Muscle of arm (tissue), 14 donors: ENCODE measurements around the gene PHF21A. TPM values are rescaled to one million over a fixed set of nuclear protein-coding genes. Genes with fewer than 3 reads are reported as not detected.

ENCODE experiments used
- DNase-seq: peaks from one replicate; pipeline ENCODE4 v3.0.0-alpha.2; 2013
- long read RNA-seq, 11 donors: transcript quantifications; one replicate each; lab custom pipeline, GENCODE V29; 2026
- polyA plus RNA-seq, 12 donors: library from polyadenylated mRNA; unstranded; fragments of 120-200 nt; gene quantifications; one replicate each; pipeline ENCODE4 v1.2.1, GENCODE V29; 2013; ENCODE audit not compliant: insufficient read length in 12 of 12

The PHF21A gene
- polyA plus RNA-seq: 10 to 100 TPM in 11 of 12 donors, not detected in 1; 23.2 to 88.2 (median 36.6) TPM
- long read RNA-seq, donor 1: 0 reads
- long read RNA-seq, donor 2, full-length matches to known transcripts: 1 of 1 reads
- long read RNA-seq, donor 2, partial matches to known transcripts: 0 of 1 reads
- long read RNA-seq, donor 2, other reads (novel, unspliced or antisense): 0 of 1 reads
- long read RNA-seq, donor 3: 0 reads
- long read RNA-seq, donor 4: 0 reads
- long read RNA-seq, donor 5: 0 reads
- long read RNA-seq, donor 6: 0 reads
- long read RNA-seq, donor 7, partial matches to known transcripts: 0 of 1 reads
- long read RNA-seq, donor 7, other reads (novel, unspliced or antisense): 0 of 1 reads
- long read RNA-seq, donor 8, partial matches to known transcripts: 8 of 10 reads
- long read RNA-seq, donor 8, other reads (novel, unspliced or antisense): 0 of 10 reads
- long read RNA-seq, donor 9: 0 reads
- long read RNA-seq, donor 10, partial matches to known transcripts: 5 of 6 reads
- long read RNA-seq, donor 10, other reads (novel, unspliced or antisense): 0 of 6 reads
- long read RNA-seq, donor 11: 0 reads

GRCh38 chr11:46121301-46121723, at the start of gene PHF21A:
PHF21A (minus strand) TSS chr11:46121454; CDS start chr11:46084219, 37,235 bp downstream.
- DNase-seq: peak; percentile 94

DNA sequence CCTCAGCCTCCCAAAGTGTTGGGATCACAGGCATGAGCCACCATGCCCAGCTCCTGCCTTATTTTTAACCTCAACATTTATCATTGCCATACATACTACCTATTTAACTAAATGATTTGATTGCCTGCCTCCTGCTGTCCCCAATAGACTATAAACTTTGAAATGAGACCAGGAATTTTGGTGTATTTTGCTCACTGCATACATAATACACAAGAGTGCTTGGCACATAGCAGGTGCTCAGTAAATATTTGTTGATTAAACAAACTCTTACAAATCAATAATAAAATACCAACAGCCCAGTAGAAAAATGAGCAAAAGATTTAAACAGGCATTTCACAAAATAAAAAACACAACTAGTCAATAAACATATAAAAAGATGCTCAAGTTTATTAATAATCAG, 49.5 kb upstream of the PHF21A start:
- DNase-seq: no peak

GRCh38 chr11:46162700-46163099, 41.4 kb upstream of the PHF21A start:
- DNase-seq: no peak

- DNase-seq: no peak
These were observed 39.9 kb upstream of the PHF21A start for GRCh38 chr11:46161201-46161600.

GRCh38 chr11:46160100-46160499, 38.8 kb upstream of the PHF21A start:
- no peak for DNase-seq

DNA sequence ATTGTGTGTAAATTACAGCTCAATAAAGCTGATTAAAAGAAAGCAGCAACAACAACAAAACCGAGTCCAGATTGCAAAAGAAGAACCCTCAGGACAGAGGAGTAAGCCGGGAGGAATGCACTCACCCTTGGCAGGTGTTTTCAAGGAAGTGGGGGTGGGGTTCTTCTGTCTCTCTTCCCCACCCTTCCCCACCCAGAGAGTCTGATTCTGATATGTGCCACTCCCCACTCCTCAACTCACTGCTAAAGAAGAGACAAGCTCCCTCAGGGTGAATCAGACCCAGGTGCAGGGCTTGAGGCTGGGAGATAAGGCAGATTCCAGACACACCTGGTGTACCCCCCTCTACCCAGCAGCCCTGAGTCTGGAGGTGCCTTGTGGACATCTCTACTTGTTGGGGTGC, 38.4 kb upstream of the PHF21A start:
- no peak for DNase-seq

- no peak for DNase-seq
These were observed 28.6 kb upstream of the PHF21A start for GRCh38 chr11:46149826-46150225.

GRCh38 chr11:46149342-46149741, 28.1 kb upstream of the PHF21A start:
- DNase-seq: no peak

- no peak for DNase-seq
These were observed 23.5 kb upstream of the PHF21A start for GRCh38 chr11:46144741-46145140.

- no peak for DNase-seq
These were observed 22.0 kb upstream of the PHF21A start for GRCh38 chr11:46143049-46143806.

- DNase-seq: no peak
These were observed 21.3 kb upstream of the PHF21A start for GRCh38 chr11:46142561-46142960.

GRCh38 chr11:46141597-46141996, 20.3 kb upstream of the PHF21A start:
- DNase-seq: no peak

DNA sequence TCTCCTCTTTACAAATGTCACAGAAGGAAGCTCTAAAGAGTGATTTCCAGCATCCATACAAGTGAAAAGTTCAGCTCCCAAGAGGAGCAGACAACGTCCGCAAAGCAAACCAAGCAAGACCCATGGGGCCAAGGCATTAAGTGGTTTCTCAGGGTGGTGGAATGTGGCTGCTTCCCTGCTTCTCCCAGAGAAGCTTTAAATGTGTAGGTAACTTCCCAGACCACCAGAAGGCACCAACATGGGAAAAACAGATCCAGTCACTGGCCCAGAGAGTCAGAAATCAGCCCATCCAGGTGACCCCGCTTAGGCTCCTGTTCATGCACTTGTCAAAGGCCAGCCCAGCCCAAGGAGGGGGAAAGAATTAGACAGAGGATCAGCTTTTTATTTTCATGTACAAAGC, 13.3 kb upstream of the PHF21A start:
- DNase-seq: no peak

DNA sequence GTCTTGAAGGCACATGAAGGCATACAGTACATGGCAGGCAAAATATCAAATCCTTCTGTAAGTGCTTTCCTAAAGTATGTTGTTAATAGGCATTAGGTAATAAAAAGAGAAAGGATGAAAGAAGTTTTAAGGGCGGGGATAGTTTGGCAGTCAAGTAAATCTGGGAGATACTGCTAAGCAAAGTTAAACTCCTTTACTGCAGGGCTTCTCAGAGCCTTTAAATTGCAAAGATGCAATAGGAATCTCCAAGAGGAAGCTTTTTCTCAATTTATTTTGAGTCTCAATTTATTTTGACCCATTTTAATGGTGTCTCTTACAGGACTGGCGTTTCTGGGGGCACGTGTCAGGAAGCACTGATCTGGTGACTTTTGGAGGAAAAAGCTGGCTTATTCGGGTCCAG, 12.8 kb upstream of the PHF21A start:
- no peak for DNase-seq

- no peak for DNase-seq
These were observed 11.9 kb upstream of the PHF21A start for GRCh38 chr11:46133119-46133518.

DNA sequence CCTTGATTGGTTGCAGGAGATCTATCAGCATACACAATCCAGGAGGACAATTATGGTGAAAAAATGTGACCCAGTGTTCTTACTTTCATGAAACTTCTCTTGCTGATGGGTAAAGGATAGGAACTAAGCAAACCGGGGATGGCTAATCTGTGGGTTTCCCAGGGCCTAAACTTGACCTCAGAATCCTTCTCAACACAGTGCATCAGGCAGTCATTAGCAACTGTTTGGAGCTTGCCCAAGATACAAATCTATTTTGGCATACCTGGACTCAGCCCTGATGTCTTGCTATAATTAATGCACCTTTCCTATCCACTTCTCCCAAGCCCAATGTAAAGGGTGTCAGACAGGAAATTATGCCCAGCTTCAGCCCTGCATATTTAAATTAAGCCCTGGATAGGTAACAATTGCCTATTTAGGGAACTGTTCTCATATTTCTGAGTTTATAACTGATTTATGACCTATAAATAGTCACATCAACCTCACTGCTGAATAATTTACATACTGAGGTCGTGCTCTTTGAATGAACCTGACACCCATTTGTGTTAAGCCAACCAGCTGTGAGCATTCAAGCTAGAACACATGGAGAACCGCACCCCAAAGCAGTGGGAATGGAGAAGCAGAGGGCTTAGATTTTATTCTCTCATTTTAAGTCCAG, 9.2 kb upstream of the PHF21A start:
- DNase-seq: no peak

DNA sequence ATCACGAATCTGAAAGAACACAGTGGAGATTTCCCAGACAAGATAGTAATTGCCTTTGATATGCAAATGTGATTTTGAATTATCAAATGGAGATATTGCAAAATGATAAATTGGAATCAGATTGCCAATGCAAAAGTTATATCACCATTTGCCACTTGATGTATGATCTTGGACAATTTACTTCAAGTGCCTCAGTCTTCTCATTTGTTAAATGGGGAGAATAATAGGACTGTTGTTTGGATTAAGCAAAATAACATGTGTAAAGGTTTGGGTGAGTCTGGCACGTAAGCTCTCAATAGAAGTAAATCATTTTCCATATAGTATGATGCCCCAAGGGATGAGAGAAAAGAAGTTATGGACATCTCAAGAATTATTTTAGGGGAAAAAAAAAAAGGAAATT, 7.9 kb upstream of the PHF21A start:
- no peak for DNase-seq

DNA sequence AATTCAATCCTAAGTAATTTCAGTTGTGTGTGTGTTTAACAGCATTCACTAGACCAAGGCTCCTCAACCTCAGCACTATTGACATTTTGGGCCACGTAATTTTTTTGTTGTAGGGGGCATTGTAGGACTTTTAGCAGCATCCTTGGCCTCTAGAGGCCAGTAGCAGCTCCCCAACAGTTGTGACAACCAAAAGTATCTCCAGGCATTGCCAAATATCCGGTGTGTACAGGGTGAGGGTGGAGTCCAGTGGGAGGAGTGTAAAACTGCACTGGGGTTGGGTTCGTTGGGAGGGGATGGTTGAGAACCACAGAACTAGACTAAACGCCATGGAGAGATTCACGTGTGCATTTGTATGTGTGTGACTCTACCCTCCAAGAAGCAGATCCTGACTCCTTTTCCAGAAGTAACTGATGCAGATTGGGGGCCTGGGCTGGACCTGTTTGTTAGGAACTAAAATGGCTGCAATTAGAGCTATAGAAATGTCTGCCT, 5.9 kb upstream of the PHF21A start:
- no peak for DNase-seq

DNA sequence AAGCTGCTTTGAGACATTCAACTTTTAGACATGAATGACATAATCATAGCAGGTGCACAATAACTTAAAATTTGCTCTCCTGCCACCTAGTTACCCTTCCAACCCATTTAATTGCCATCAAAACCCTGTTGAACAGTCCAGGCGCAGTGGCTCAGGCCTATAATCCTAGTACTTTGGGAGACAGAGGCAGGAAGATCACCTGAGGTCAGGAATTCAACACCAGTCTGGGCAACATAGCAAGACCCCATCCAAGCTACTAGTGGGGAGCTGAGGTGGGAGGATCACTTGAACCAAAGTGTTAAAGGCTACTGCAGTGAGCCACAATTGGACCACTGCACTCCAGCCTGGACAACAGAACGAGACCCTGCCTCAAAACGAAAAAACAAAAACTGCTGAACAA, 4.0 kb upstream of the PHF21A start:
- no peak for DNase-seq

DNA sequence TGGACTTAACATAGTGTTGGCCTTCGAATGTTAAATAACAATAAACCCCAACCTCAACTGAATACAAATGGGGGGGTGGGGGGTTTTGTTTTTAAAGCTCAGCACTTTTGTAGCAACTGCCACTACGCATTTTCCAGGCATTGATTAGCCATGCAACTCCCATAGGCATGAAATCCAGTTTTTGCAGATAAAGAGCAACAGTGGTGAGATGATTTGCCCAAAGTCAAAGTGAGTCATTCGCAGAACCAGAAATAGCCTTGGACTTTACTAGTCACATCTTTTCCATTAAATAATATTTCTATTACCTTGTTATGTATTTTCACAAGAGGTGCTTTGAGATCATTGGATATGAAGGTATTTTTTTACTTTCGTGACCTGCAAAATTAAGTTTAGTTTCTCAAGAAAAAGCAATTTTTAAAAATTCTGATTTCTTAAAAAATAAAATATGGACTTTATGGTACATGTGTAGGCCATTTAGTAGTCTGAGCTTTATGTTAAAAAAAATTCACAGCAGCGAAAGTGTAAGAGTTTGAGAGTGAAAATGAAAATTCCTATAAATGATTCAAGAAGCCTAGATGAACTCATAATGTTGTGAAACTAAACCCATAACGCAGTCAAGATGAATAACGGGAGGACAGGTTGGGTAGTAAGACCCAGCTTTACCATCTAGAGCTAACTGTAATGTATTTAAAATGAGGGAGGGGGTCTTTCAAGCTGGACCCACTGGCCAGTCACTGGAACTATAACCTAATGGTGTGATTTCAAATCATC, 1.9 kb upstream of the PHF21A start:
- DNase-seq: no peak
